Hepatic stellate cell (primary cell): ENCODE measurements around the gene IMPDH2.

ENCODE experiments used
- DNase-seq: peaks from one replicate; pipeline ENCODE4 v3.0.0; 2011; ENCODE audit warnings: low spot score

IMPDH2 gene

GRCh38 chr3:48980295-48980694 is 48.9 kb downstream of the IMPDH2 start:
- no peak for DNase-seq

- no peak for DNase-seq
These were observed 49.7 kb downstream of the IMPDH2 start for GRCh38 chr3:48979451-48979850.
